Measurements from ENCODE around the gene NPAS4. TPM values are rescaled to one million over a fixed set of nuclear protein-coding genes. Genes with fewer than 3 reads are reported as not detected.

The NPAS4 gene
- polyA plus RNA-seq, 3 donors from 2014 or later = not detected

GRCh38 chr11:66409226-66409625, 11.6 kb upstream of the NPAS4 start:
- Mint-ChIP-seq H3K4me3 (no peak overlapping the region), H3K36me3 (no peaks in the 10 kb centered on the region), H3K9me3 (no peaks in the 10 kb centered on the region), H3K27me3 (ENCODE audit: low read depth in 3 of 3) (peaks cover 4 to 20% (median 5%) of the 10 kb centered on the region in 3 donors), H3K4me1 (peaks cover 2 to 6% of the 10 kb centered on the region in 2 donors), H3K27ac (no peak overlapping the region)
- DNase-seq = no peak

DNA sequence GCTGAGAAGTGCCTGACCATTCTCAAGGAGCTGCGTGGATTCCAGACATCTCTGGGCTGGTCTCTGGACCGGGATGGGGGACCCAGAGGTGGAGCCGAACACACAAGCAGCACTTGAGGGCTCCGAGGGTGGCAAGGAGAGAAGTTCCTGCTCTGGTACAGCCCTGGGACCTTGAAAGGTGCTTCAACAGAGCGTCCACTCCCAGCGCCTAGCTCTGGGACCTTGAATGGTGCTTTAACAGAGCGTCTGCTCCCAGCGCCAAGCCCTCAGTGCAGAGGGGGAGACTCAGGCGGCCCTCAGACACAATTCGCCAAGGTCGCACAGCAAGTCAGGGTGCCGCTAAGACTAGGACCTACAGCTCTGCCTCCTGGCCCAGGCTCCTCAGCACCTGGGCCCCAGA, 10.6 kb upstream of the NPAS4 start:
- no peak overlapping the region for H3K4me3 Mint-ChIP-seq

GRCh38 chr11:66411323-66411722, 9.5 kb upstream of the NPAS4 start:
- no peak for DNase-seq
- Mint-ChIP-seq H3K27me3 (ENCODE audit: low read depth in 3 of 3) (peaks cover 5 to 24% (median 12%) of the 10 kb centered on the region in 3 donors), H3K27ac (no peak overlapping the region), H3K4me3 (no peak overlapping the region), H3K9me3 (peaks cover 0 to 2% (median 0%) of the 10 kb centered on the region in 6 donors), H3K4me1 (peaks cover 2 to 6% of the 10 kb centered on the region in 2 donors), H3K36me3 (no peaks in the 10 kb centered on the region)

More for the DNA sequence above, 10.6 kb upstream of the NPAS4 start:
- Mint-ChIP-seq H3K27ac (no peak overlapping the region), H3K9me3 (no peaks in the 10 kb centered on the region), H3K27me3 (ENCODE audit: low read depth in 3 of 3) (peaks cover 2 to 24% (median 7%) of the 10 kb centered on the region in 3 donors), H3K4me1 (peaks cover 2 to 6% of the 10 kb centered on the region in 2 donors), H3K36me3 (no peaks in the 10 kb centered on the region)
- no peak for DNase-seq

DNA sequence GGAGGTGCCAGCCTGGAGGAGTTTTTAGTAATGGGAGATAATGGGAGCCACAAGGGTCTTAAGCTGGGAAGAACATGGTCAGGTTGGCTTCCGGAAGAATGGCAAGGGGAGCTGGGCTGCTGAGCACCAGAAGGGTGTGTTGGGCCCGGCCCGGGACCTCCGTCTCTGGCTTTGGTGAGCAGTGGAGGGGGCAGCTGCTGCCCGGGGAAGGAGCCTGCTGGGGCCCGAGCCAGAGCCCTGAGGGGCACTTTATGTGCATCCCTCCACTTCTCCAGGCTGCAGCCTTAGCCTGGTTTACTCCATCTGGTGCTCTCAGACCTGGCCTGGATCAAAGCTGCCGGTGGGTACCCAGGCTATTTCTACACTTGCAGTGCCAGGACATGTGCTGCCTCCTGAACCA, 8.7 kb upstream of the NPAS4 start:
- Mint-ChIP-seq H3K9me3 (peaks cover 0 to 2% (median 0%) of the 10 kb centered on the region in 6 donors), H3K36me3 (no peaks in the 10 kb centered on the region), H3K4me1 (peaks cover 2 to 6% of the 10 kb centered on the region in 2 donors), H3K27me3 (ENCODE audit: low read depth in 3 of 3) (peaks cover 4 to 24% (median 12%) of the 10 kb centered on the region in 3 donors), H3K4me3 (no peak overlapping the region), H3K27ac (no peak overlapping the region)
- no peak for DNase-seq

DNA sequence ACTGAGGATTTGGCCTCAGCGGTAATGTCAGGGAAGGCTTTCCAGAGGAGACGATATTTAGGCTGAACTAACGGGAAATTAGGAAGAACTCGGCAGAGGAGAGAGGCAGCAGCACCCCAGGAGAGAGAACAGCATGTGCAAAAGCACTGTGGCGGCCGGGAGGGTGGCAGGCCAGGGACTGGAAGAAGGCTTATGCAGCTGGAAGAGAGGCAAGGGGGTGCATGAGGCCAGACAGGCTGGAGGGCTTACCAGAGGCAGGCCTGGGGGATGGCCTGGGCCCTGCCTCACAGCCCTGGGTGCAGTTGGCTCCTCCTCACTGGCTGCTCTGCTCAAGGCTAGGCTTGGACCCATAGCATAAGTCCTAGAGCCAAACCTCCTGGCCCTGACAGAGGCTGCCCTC, 7.7 kb upstream of the NPAS4 start:
- no peak overlapping the region for H3K27ac Mint-ChIP-seq
- peaks cover 2 to 5% of the 10 kb centered on the region in 2 donors for H3K4me1 Mint-ChIP-seq
- H3K27me3 Mint-ChIP-seq (ENCODE audit: low read depth in 3 of 3) = peaks cover 4 to 26% (median 16%) of the 10 kb centered on the region in 3 donors
- peaks cover 0 to 2% (median 0%) of the 10 kb centered on the region in 6 donors for H3K9me3 Mint-ChIP-seq
- no peak overlapping the region for H3K4me3 Mint-ChIP-seq
- no peaks in the 10 kb centered on the region for H3K36me3 Mint-ChIP-seq
- no peak for DNase-seq

DNA sequence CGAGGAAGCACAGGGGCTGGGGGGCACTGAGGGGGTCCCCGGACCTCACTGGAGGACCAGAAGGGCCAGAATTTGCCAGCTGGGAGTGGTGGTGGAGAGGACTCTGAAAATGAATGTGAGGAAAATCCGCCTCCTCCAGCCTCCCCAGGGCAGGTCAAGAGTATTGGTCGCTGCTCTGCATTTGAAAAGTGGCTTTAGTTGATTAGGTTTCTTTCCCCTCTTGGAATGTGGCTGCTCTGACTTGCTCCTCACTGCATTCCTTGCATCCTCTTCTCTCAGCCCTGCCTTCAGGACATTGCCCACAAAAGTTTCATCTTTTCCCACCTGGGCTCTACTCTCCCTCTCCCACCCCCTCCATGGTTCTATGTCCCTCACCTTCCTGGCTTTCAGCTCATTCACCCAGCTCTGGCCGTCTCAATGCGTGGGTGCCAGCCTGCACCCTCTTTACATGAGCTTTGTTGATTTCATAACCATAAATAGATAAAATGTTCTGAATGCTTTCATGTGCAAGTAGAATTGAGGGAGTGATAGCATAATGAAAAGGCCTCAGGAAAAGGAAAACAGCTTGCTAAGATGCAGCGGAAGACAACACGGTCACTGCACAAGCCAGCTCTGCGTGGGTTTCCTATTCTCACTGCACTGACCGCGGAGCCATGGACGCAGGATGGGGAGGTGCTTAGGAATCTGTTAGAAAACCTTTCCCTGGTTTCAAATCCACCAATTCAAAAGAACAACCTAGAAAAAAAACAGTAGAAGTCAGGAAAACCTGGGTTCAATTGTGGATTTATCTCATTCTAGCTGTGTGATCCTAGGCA, 6.5 kb upstream of the NPAS4 start:
- Mint-ChIP-seq H3K4me1 (peaks cover 6 to 7% of the 10 kb centered on the region in 2 donors), H3K4me3 (no peak overlapping the region), H3K27ac (no peak overlapping the region), H3K9me3 (peaks cover 0 to 5% (median 1%) of the 10 kb centered on the region in 6 donors), H3K36me3 (no peaks in the 10 kb centered on the region), H3K27me3 (ENCODE audit: low read depth in 3 of 3) (peaks cover 8 to 38% (median 20%) of the 10 kb centered on the region in 3 donors)
- no peak for DNase-seq

GRCh38 chr11:66415423-66415822, 5.4 kb upstream of the NPAS4 start:
- Mint-ChIP-seq H3K36me3 (no peaks in the 10 kb centered on the region), H3K27ac (no peak overlapping the region), H3K4me1 (peaks cover 6 to 7% of the 10 kb centered on the region in 2 donors), H3K4me3 (no peak overlapping the region), H3K27me3 (ENCODE audit: low read depth in 3 of 3) (peaks cover 8 to 34% (median 25%) of the 10 kb centered on the region in 3 donors), H3K9me3 (peaks cover 0 to 5% (median 1%) of the 10 kb centered on the region in 6 donors)
- DNase-seq = no peak

GRCh38 chr11:66417000-66417399, 3.8 kb upstream of the NPAS4 start:
- Mint-ChIP-seq H3K9me3 (peaks cover 0 to 5% (median 1%) of the 10 kb centered on the region in 6 donors), H3K4me1 (peaks cover 7 to 11% of the 10 kb centered on the region in 2 donors), H3K4me3 (no peak overlapping the region), H3K27me3 (ENCODE audit: low read depth in 3 of 3) (peaks cover 16 to 43% (median 29%) of the 10 kb centered on the region in 3 donors), H3K36me3 (no peaks in the 10 kb centered on the region), H3K27ac (no peak overlapping the region)
- DNase-seq = no peak

DNA sequence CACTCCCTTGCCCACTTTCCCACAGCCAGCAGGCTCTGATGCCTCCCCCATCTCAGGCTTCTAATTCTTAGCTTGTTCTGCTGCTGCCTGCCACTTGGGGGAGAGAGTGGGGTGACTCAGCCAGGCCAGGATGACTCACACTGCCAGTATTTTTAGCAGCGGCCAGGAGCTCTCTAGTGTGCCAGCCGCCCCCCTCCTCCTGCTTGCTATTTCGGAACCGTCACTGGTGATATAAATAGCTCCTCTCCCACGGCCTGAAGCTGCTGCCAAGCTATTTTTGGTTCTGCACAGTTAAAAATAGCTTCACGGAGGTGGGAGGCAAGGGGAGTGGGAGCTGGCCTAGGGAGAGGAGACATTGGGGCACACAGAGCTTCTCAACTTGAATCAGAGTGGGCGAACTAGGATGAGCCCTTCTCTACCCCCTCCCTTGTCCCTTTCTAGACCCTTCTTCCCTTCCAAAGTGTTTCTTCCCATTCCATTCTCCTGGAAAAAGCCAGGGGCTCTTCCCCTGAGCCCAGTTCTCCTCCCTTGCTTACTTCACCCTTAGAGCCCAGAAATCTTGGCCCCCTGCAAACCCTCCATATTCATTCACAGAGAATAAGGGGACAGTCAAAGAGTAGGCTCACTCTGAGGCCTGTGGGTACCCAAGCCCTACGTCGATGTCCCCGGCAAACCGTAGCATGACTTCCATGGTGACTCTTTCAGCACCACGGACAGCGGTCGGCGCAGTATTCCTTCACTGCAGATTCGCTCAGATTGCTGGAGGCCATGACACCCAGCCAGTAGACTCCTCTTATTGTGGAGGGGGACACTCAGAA, 2.5 kb upstream of the NPAS4 start:
- H3K27me3 Mint-ChIP-seq (ENCODE audit: low read depth in 3 of 3) = peaks cover 21 to 43% (median 34%) of the 10 kb centered on the region in 3 donors
- H3K4me3 Mint-ChIP-seq = no peak overlapping the region
- H3K4me1 Mint-ChIP-seq = peaks cover 7 to 12% of the 10 kb centered on the region in 2 donors
- peak; percentile 32 to 44 (median 39) for DNase-seq
- H3K27ac Mint-ChIP-seq = peak overlapping the region in 1 of 6 donors; percentile 50
- peaks cover 0 to 5% (median 1%) of the 10 kb centered on the region in 6 donors for H3K9me3 Mint-ChIP-seq
- no peaks in the 10 kb centered on the region for H3K36me3 Mint-ChIP-seq

DNA sequence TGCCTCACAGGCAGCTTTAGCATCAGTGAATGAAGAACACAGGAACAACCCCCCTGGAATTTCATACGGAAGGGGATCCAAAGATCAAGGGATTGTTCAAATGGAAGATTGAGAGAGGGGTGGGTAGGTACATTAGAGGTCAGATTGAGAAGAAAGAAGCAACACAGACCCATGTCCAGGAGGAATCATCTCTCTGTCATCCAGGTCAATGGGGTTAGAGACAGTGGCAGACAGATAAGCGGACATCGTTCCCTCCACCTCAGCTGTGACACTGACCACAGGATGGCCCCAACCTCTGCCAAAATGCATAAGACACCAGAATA, 1.9 kb upstream of the NPAS4 start:
- H3K27me3 Mint-ChIP-seq (ENCODE audit: low read depth in 3 of 3) = peaks cover 22 to 45% (median 38%) of the 10 kb centered on the region in 3 donors
- H3K36me3 Mint-ChIP-seq = no peaks in the 10 kb centered on the region
- H3K9me3 Mint-ChIP-seq = peaks cover 0 to 5% (median 1%) of the 10 kb centered on the region in 6 donors
- H3K27ac Mint-ChIP-seq = peak overlapping the region in 1 of 6 donors; percentile 50
- peaks cover 7 to 12% of the 10 kb centered on the region in 2 donors for H3K4me1 Mint-ChIP-seq
- H3K4me3 Mint-ChIP-seq = no peak overlapping the region
- DNase-seq = no peak

GRCh38 chr11:66419825-66420224, 1.0 kb upstream of the NPAS4 start:
- Mint-ChIP-seq H3K4me3 (no peak overlapping the region), H3K9me3 (peaks cover 0 to 5% (median 1%) of the 10 kb centered on the region in 6 donors), H3K27ac (no peak overlapping the region), H3K27me3 (ENCODE audit: low read depth in 3 of 3) (peaks cover 27 to 44% (median 38%) of the 10 kb centered on the region in 3 donors), H3K4me1 (peaks cover 7 to 12% of the 10 kb centered on the region in 2 donors), H3K36me3 (no peaks in the 10 kb centered on the region)
- DNase-seq = no peak

- Mint-ChIP-seq H3K27ac (peak overlapping the region in 3 of 6 donors; percentile 46 to 72 (median 72)), H3K4me3 (no peak overlapping the region), H3K9me3 (peaks cover 0 to 4% (median 1%) of the 10 kb centered on the region in 6 donors)
These were observed 814 bp downstream of the NPAS4 start for GRCh38 chr11:66421492-66422205.

GRCh38 chr11:66426314-66426713, 5.5 kb downstream of the NPAS4 start:
- peaks cover 15 to 20% (median 19%) of the 10 kb centered on the region in 3 donors for H3K27me3 Mint-ChIP-seq (ENCODE audit: low read depth in 3 of 3)

More at GRCh38 chr11:66421492-66422205, 814 bp downstream of the NPAS4 start:
- H3K4me1 Mint-ChIP-seq = peaks cover 7 to 12% of the 10 kb centered on the region in 2 donors
- no peaks in the 10 kb centered on the region for H3K36me3 Mint-ChIP-seq
- peaks cover 26 to 40% (median 32%) of the 10 kb centered on the region in 3 donors for H3K27me3 Mint-ChIP-seq (ENCODE audit: low read depth in 3 of 3)
- DNase-seq = peak; percentile 84 to 87 (median 86)

More at GRCh38 chr11:66426314-66426713, 5.5 kb downstream of the NPAS4 start:
- Mint-ChIP-seq H3K4me3 (no peak overlapping the region), H3K4me1 (peaks cover 0 to 4% of the 10 kb centered on the region in 2 donors), H3K9me3 (no peaks in the 10 kb centered on the region), H3K27ac (no peak overlapping the region), H3K36me3 (peaks cover 2 to 6% (median 3%) of the 10 kb centered on the region in 3 donors)
- no peak for DNase-seq

Measured in immature natural killer cell (primary cell).